Fibroblast of skin of back (primary cell): ENCODE measurements around the gene ZNF79.

Experiments
- DNase-seq: peaks from one replicate; pipeline ENCODE4 v3.0.0-alpha.2; 2013

The ZNF79 gene

GRCh38 chr9:127458921-127459320, 34.7 kb downstream of the ZNF79 start:
- DNase-seq: no peak

GRCh38 chr9:127463382-127463781, 39.2 kb downstream of the ZNF79 start:
- DNase-seq: no peak

- DNase-seq: no peak
Observed at GRCh38 chr9:127463911-127464310, 39.7 kb downstream of the ZNF79 start.

GRCh38 chr9:127466407-127466917, 42.3 kb downstream of the ZNF79 start:
- peak; percentile 26 for DNase-seq

GRCh38 chr9:127467621-127468020, 43.4 kb downstream of the ZNF79 start:
- DNase-seq: no peak

- no peak for DNase-seq
Observed at GRCh38 chr9:127470662-127471061, 46.5 kb downstream of the ZNF79 start.

GRCh38 chr9:127473501-127473900, 49.3 kb downstream of the ZNF79 start:
- DNase-seq: no peak

- DNase-seq: no peak
Observed at GRCh38 chr9:127473932-127474331, 49.8 kb downstream of the ZNF79 start.

GRCh38 chr9:127474592-127474991, 50.4 kb downstream of the ZNF79 start:
- no peak for DNase-seq

GRCh38 chr9:127479507-127480081, 55.4 kb downstream of the ZNF79 start:
- no peak for DNase-seq

GRCh38 chr9:127482662-127483061, 58.5 kb downstream of the ZNF79 start:
- no peak for DNase-seq

- no peak for DNase-seq
Observed at GRCh38 chr9:127485995-127486394, 61.8 kb downstream of the ZNF79 start.

GRCh38 chr9:127488946-127489345, 64.8 kb downstream of the ZNF79 start:
- DNase-seq: no peak

- no peak for DNase-seq
Observed at GRCh38 chr9:127489471-127490115, 65.4 kb downstream of the ZNF79 start.

- no peak for DNase-seq
Observed at GRCh38 chr9:127490535-127491230, 66.5 kb downstream of the ZNF79 start.

- DNase-seq: no peak
Observed at GRCh38 chr9:127491516-127491915, 67.3 kb downstream of the ZNF79 start.

- no peak for DNase-seq
Observed at GRCh38 chr9:127492616-127493015, 68.4 kb downstream of the ZNF79 start.

GRCh38 chr9:127493592-127494303, 69.6 kb downstream of the ZNF79 start:
- DNase-seq: no peak

GRCh38 chr9:127494304-127494702, 70.1 kb downstream of the ZNF79 start:
- DNase-seq: no peak
